Common myeloid progenitor, CD34-positive (primary cell): ENCODE results near the gene CFAP57.
A peak's percentile ranks its signal among the peaks of the same experiment; 100 is the strongest.

Source experiments
- CTCF ChIA-PET: fragments of 350-600 bp; sonication (Branson Sonifier 250); formaldehyde crosslinking; loops from one replicate; lab custom pipeline; 2021; ENCODE audit warnings: antibody characterized with exemption; lab: Charles Lee
- POLR2A ChIA-PET: fragments of 350-600 bp; sonication (Branson Sonifier 250); formaldehyde crosslinking; loops from one replicate; lab custom pipeline; 2021; ENCODE audit warnings: antibody characterized with exemption; lab: Charles Lee
- DNase-seq, 3 donors: peaks; one replicate each; pipeline versions ENCODE4 v3.0.0 to v3.0.0-alpha.2; 2013
- H3K27ac ChIP-seq, 2 experiments: 1 replicate in 1 of 2; 2 replicates in 1 of 2; pipeline ENCODE4 v1.7.0; 2013; ENCODE audit warnings: inconsistent platforms in 2 of 2, low read length in 2 of 2, mild to moderate bottlenecking in 2 of 2, low read depth in 1 of 2, moderate library complexity in 1 of 2; ENCODE audit not compliant: severe bottlenecking in 2 of 2, insufficient read depth in 1 of 2, poor library complexity in 1 of 2
- H3K27me3 ChIP-seq, 5 experiments: replicated peaks in 2 of 5; 1 replicate in 3 of 5; 2 replicates in 2 of 5; pipeline versions ENCODE4 v1.6.1 to v1.7.0; 2013; ENCODE audit warnings: low read length in 4 of 5, mild to moderate bottlenecking in 2 of 5, moderate library complexity in 2 of 5, inconsistent platforms in 1 of 5; ENCODE audit not compliant: insufficient read depth in 5 of 5, control insufficient read depth in 4 of 5
- H3K36me3 ChIP-seq, 4 experiments: 1 replicate in 2 of 4; 2 replicates in 2 of 4; pipeline versions ENCODE4 v1.6.1 to v1.7.0; 2013; ENCODE audit warnings: low read length in 3 of 4, control low read depth in 1 of 4, mild to moderate bottlenecking in 1 of 4; ENCODE audit not compliant: control insufficient read depth in 4 of 4, insufficient read depth in 4 of 4
- H3K4me1 ChIP-seq, 4 experiments: 1 replicate in 3 of 4; 2 replicates in 1 of 4; pipeline versions ENCODE4 v1.6.1 to v1.7.1; 2013; ENCODE audit warnings: low read length in 3 of 4, mild to moderate bottlenecking in 3 of 4, control low read depth in 1 of 4, inconsistent platforms in 1 of 4, moderate library complexity in 1 of 4; ENCODE audit not compliant: control insufficient read depth in 4 of 4, insufficient read depth in 4 of 4; ENCODE audit errors: control extremely low read depth in 1 of 4
- H3K4me3 ChIP-seq, 7 experiments: 1 replicate in 4 of 7; 2 replicates in 3 of 7; pipeline versions ENCODE4 v1.5.1 to v1.7.0; 2013; ENCODE audit warnings: mild to moderate bottlenecking in 7 of 7, low read length in 6 of 7, moderate library complexity in 6 of 7, inconsistent platforms in 2 of 7, low read depth in 2 of 7, control low read depth in 1 of 7; ENCODE audit not compliant: insufficient read depth in 4 of 7, control insufficient read depth in 1 of 7; ENCODE audit errors: extremely low read depth in 1 of 7
- H3K9me3 ChIP-seq, 5 experiments: 1 replicate in 4 of 5; 2 replicates in 1 of 5; pipeline versions ENCODE4 v1.6.1 to v1.7.1; 2013; ENCODE audit warnings: low read length in 4 of 5, mild to moderate bottlenecking in 2 of 5, inconsistent platforms in 1 of 5, low read depth in 1 of 5, moderate library complexity in 1 of 5; ENCODE audit not compliant: control insufficient read depth in 4 of 5, insufficient read depth in 2 of 5; ENCODE audit errors: control extremely low read depth in 1 of 5
- WGBS: methylation state at CpG from one replicate; pipeline ENCODE4 v1.1.5; 2013; ENCODE audit not compliant: insufficient coverage; 5-methylcytosine and 5-hydroxymethylcytosine counted together

Gene CFAP57

GRCh38 chr1:43292679-43293078 lies 120.5 kb downstream of the CFAP57 start:
- ChIA-PET CTCF (interaction anchor here (1.3 to 1.7 kb wide), 3 partner anchors 19 to 92 kb away, joined by 3 to 5 read pairs (median 4); no protein-coding TSS in a partner anchor), POLR2A (no interaction called here)
- no peaks in the 10 kb centered on the region for H3K9me3 ChIP-seq
- H3K27me3 ChIP-seq: no peaks in the 10 kb centered on the region
- H3K4me3 ChIP-seq: no peak overlapping the region
- 86% methylated on average over 5 of the region's 5 CpGs for WGBS
- DNase-seq: no peak
- H3K27ac ChIP-seq: no peak overlapping the region
- peaks cover 1 to 17% (median 7%) of the 10 kb centered on the region in 4 experiments for H3K4me1 ChIP-seq
- no peaks in the 10 kb centered on the region for H3K36me3 ChIP-seq

GRCh38 chr1:43293176-43293575 lies 121.0 kb downstream of the CFAP57 start:
- DNase-seq: no peak
- POLR2A ChIA-PET: no interaction called here
- no peaks in the 10 kb centered on the region for H3K36me3 ChIP-seq

GRCh38 chr1:43293896-43294760 lies 122.0 kb downstream of the CFAP57 start:
- CTCF ChIA-PET: interaction anchor here (0.8 to 2.0 kb wide), 10 partner anchors 8 to 90 kb away, joined by 3 to 6 read pairs (median 4); partner anchors contain the start of gene C1orf210
- Histone ChIP-seq H3K27ac (no peak overlapping the region), H3K4me1 (peaks cover 1 to 17% (median 7%) of the 10 kb centered on the region in 4 experiments), H3K36me3 (no peaks in the 10 kb centered on the region), H3K27me3 (no peaks in the 10 kb centered on the region), H3K4me3 (no peak overlapping the region), H3K9me3 (no peaks in the 10 kb centered on the region)
- 96% methylated on average over 3 of the region's 7 CpGs for WGBS
- DNase-seq: peak in 1 of 3 donors; percentile 18
- POLR2A ChIA-PET: no interaction called here

More at GRCh38 chr1:43293176-43293575, 121.0 kb downstream of the CFAP57 start:
- no peak overlapping the region for H3K4me3 ChIP-seq
- peaks cover 1 to 17% (median 7%) of the 10 kb centered on the region in 4 experiments for H3K4me1 ChIP-seq
- H3K27me3 ChIP-seq: no peaks in the 10 kb centered on the region
- no peaks in the 10 kb centered on the region for H3K9me3 ChIP-seq
- CTCF ChIA-PET: interaction anchor here (0.8 to 2.0 kb wide), 7 partner anchors 9 to 91 kb away, joined by 3 to 6 read pairs (median 4); partner anchors contain the start of gene C1orf210
- no peak overlapping the region for H3K27ac ChIP-seq
- WGBS: 100% methylated on average over 1 of the region's 2 CpGs

DNA sequence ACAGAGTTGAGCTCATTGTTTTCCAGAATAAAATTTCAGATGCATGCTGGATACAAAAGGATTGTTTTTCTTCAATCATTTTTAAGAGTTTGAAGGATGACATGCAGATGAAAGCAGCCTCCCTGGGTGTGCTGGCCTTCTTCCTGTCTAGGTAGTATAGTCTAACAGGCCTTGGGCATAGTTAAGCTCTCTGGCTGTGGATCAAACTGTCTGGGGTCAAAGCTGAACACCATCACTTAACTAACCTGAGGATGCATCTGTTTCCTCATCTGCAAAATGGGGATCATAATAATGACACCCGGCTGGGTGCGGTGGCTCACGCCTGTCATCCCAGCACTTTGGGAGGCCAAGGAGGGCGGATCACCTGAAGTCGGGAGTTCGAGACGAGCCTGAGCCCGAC lies 122.6 kb downstream of the CFAP57 start:
- CTCF ChIA-PET: interaction anchor here (0.9 to 2.0 kb wide), 5 partner anchors 10 to 120 kb away, joined by 3 to 6 read pairs (median 3); partner anchors contain the start of gene C1orf210
- POLR2A ChIA-PET: no interaction called here
- Histone ChIP-seq H3K4me1 (peaks cover 1 to 19% (median 12%) of the 10 kb centered on the region in 4 experiments), H3K27me3 (no peaks in the 10 kb centered on the region), H3K4me3 (no peak overlapping the region), H3K9me3 (no peaks in the 10 kb centered on the region), H3K27ac (no peak overlapping the region), H3K36me3 (no peaks in the 10 kb centered on the region)
- 85% methylated on average over 5 of the region's 8 CpGs for WGBS
- no peak for DNase-seq

DNA sequence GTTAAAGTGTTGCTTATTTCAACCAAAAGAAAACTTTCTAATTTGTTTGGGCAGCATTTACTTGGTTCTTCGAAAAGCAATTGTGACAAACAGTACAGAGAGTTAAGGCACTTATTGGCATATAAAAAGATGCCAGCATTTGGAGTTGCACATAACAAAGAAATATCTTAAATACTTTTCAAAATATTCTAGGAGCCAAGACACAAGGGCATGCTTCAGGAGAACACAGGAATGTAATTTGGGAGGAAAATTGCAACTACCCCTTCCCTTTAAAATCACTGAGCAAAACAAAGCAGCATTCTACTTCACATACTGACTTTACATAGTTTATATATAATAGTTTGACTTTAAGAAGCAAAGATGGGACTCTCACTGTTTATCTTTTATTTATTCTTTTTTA lies 124.1 kb downstream of the CFAP57 start:
- H3K27ac ChIP-seq: no peak overlapping the region
- ChIA-PET CTCF (no interaction called here), POLR2A (no interaction called here)
- H3K36me3 ChIP-seq: no peaks in the 10 kb centered on the region
- H3K27me3 ChIP-seq: no peaks in the 10 kb centered on the region
- H3K4me3 ChIP-seq: no peak overlapping the region
- no peak for DNase-seq
- H3K9me3 ChIP-seq: no peaks in the 10 kb centered on the region
- 100% methylated on average over 1 of the region's 1 CpG for WGBS
- H3K4me1 ChIP-seq: peaks cover 1 to 33% (median 27%) of the 10 kb centered on the region in 4 experiments

DNA sequence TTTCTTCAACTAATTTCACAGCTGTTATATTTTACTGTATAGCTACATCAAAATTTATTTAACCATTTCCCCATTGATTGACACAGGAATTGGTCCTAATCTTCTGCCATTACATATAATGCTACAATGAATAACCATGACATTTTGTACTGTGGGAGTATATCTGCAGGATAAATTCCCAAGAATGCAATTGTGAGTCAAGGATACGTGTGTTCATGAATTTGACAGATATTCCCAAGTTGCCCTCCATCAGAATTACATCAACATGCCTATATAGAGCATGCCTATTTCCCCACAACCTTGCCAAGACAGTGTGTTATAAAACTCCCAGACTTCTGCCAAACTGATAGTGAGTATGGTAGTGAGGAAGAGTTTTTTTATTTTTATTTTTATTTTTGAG lies 125.9 kb downstream of the CFAP57 start:
- POLR2A ChIA-PET: no interaction called here
- H3K27ac ChIP-seq: no peak overlapping the region
- peaks cover 1 to 47% (median 38%) of the 10 kb centered on the region in 4 experiments for H3K4me1 ChIP-seq
- H3K9me3 ChIP-seq: no peaks in the 10 kb centered on the region
- CTCF ChIA-PET: no interaction called here
- H3K36me3 ChIP-seq: no peaks in the 10 kb centered on the region
- no CpG with 5 or more reads among the region's 1 CpG for WGBS
- DNase-seq: no peak
- H3K4me3 ChIP-seq: no peak overlapping the region
- no peaks in the 10 kb centered on the region for H3K27me3 ChIP-seq

- DNase-seq: no peak
- H3K27me3 ChIP-seq: no peaks in the 10 kb centered on the region
- no peak overlapping the region for H3K27ac ChIP-seq
- ChIA-PET CTCF (no interaction called here), POLR2A (no interaction called here)
- no peaks in the 10 kb centered on the region for H3K9me3 ChIP-seq
- H3K4me3 ChIP-seq: no peak overlapping the region
- H3K36me3 ChIP-seq: no peaks in the 10 kb centered on the region
- peaks cover 1 to 57% (median 42%) of the 10 kb centered on the region in 4 experiments for H3K4me1 ChIP-seq
These were observed 127.0 kb downstream of the CFAP57 start for GRCh38 chr1:43299101-43299500.
